Loucy (cell line): ENCODE data around the gene LONP1.

ENCODE experiments used
- H2AFZ ChIP-seq: fragments of 200-600 bp; sonication (generic); 2 replicates; pipeline ENCODE4 v1.6.0; 2016; ENCODE audit warnings: antibody characterized with exemption, mild to moderate bottlenecking, low read length, moderate library complexity
- H3F3A ChIP-seq: fragments of 200-600 bp; 2 replicates; pipeline ENCODE4 v1.6.0; 2016; ENCODE audit warnings: antibody characterized with exemption, low read depth, mild to moderate bottlenecking
- H3K27me3 ChIP-seq: fragments of 200-600 bp; sonication (generic); 2 replicates; pipeline ENCODE4 v1.6.1; 2014; ENCODE audit warnings: low read length, mild to moderate bottlenecking; ENCODE audit not compliant: insufficient read depth, poor library complexity, severe bottlenecking
- H3K36me3 ChIP-seq: fragments of 200-600 bp; sonication (generic); 2 replicates; pipeline ENCODE4 v1.6.1; 2016; ENCODE audit warnings: low read length; ENCODE audit not compliant: insufficient read depth
- H3K4me1 ChIP-seq: fragments of 200-600 bp; sonication (generic); 2 replicates; pipeline ENCODE4 v1.5.1; 2014; ENCODE audit warnings: low read length, mild to moderate bottlenecking; ENCODE audit not compliant: insufficient read depth, poor library complexity, severe bottlenecking
- H3K4me2 ChIP-seq: fragments of 200-600 bp; sonication (generic); 2 replicates; pipeline ENCODE4 v1.6.0; 2014; ENCODE audit warnings: antibody characterized with exemption, low read length, low read depth, mild to moderate bottlenecking; ENCODE audit not compliant: poor library complexity, severe bottlenecking
- H3K4me3 ChIP-seq: fragments of 200-600 bp; sonication (generic); 2 replicates; pipeline ENCODE4 v1.5.1; 2014; ENCODE audit warnings: low read length, mild to moderate bottlenecking, mixed read lengths; ENCODE audit not compliant: poor library complexity, severe bottlenecking
- H3K79me2 ChIP-seq: fragments of 200-600 bp; sonication (generic); 2 replicates; pipeline ENCODE4 v1.6.1; 2014; ENCODE audit warnings: low read length; ENCODE audit not compliant: insufficient read depth
- H3K9ac ChIP-seq: fragments of 200-600 bp; sonication (generic); 2 replicates; pipeline ENCODE4 v1.6.0; 2014; ENCODE audit warnings: mild to moderate bottlenecking, low read depth, low read length, moderate library complexity; ENCODE audit not compliant: poor library complexity, severe bottlenecking
- H3K9me2 ChIP-seq: fragments of 200-600 bp; sonication (generic); replicated peaks from 2 replicates; pipeline ENCODE4 v1.6.1; 2016; ENCODE audit warnings: low read depth, low read length, mixed read lengths
- H3K9me3 ChIP-seq: fragments of 200-600 bp; sonication (generic); 2 replicates; pipeline ENCODE4 v1.6.1; 2014; ENCODE audit warnings: mild to moderate bottlenecking, antibody characterized with exemption, low read length, low read depth; ENCODE audit not compliant: insufficient read depth
- H4K20me1 ChIP-seq: fragments of 200-600 bp; sonication (generic); 2 replicates; pipeline ENCODE4 v1.6.0; 2014; ENCODE audit warnings: antibody characterized with exemption, low read length, mild to moderate bottlenecking; ENCODE audit not compliant: insufficient read depth, poor library complexity, severe bottlenecking
- EZH2phosphoT487 ChIP-seq: fragments of 200-600 bp; IDR thresholded peaks from 2 replicates; pipeline ENCODE4 v1.6.1; 2018; ENCODE audit warnings: antibody characterized with exemption, mild to moderate bottlenecking, moderate library complexity, borderline replicate concordance
- TF ChIP-seq, protein P1 (sequence below): fragments of 200-600 bp; sonication (generic); conservative IDR thresholded peaks from 2 replicates; pipeline ENCODE4 v1.5.1; 2014; ENCODE audit warnings: mild to moderate bottlenecking, antibody characterized with exemption, low read length

LONP1 gene

GRCh38 chr19:5642204-5642603 is 77.7 kb downstream of the LONP1 start:
- no peak overlapping the region for H3K9ac ChIP-seq
- H3K79me2 ChIP-seq: peaks cover 94% of the 10 kb centered on the region
- H3K4me3 ChIP-seq: no peak overlapping the region
- no peaks in the 10 kb centered on the region for H3K9me2 ChIP-seq
- peaks cover 87% of the 10 kb centered on the region for H4K20me1 ChIP-seq
- H3K36me3 ChIP-seq: peaks cover 77% of the 10 kb centered on the region
- no peak overlapping the region for H2AFZ ChIP-seq
- TF ChIP-seq, protein P1, sequence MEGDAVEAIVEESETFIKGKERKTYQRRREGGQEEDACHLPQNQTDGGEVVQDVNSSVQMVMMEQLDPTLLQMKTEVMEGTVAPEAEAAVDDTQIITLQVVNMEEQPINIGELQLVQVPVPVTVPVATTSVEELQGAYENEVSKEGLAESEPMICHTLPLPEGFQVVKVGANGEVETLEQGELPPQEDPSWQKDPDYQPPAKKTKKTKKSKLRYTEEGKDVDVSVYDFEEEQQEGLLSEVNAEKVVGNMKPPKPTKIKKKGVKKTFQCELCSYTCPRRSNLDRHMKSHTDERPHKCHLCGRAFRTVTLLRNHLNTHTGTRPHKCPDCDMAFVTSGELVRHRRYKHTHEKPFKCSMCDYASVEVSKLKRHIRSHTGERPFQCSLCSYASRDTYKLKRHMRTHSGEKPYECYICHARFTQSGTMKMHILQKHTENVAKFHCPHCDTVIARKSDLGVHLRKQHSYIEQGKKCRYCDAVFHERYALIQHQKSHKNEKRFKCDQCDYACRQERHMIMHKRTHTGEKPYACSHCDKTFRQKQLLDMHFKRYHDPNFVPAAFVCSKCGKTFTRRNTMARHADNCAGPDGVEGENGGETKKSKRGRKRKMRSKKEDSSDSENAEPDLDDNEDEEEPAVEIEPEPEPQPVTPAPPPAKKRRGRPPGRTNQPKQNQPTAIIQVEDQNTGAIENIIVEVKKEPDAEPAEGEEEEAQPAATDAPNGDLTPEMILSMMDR: no peak
- no peak for TF ChIP-seq EZH2phosphoT487
- H3F3A ChIP-seq: no peaks in the 10 kb centered on the region
- no peaks in the 10 kb centered on the region for H3K27me3 ChIP-seq
- H3K9me3 ChIP-seq: no peaks in the 10 kb centered on the region
- H3K4me2 ChIP-seq: no peak overlapping the region
- no peaks in the 10 kb centered on the region for H3K4me1 ChIP-seq
